ENCODE measurements around the gene LLGL2.
A peak's percentile ranks its signal among the peaks of the same experiment; 100 is the strongest.

DNA sequence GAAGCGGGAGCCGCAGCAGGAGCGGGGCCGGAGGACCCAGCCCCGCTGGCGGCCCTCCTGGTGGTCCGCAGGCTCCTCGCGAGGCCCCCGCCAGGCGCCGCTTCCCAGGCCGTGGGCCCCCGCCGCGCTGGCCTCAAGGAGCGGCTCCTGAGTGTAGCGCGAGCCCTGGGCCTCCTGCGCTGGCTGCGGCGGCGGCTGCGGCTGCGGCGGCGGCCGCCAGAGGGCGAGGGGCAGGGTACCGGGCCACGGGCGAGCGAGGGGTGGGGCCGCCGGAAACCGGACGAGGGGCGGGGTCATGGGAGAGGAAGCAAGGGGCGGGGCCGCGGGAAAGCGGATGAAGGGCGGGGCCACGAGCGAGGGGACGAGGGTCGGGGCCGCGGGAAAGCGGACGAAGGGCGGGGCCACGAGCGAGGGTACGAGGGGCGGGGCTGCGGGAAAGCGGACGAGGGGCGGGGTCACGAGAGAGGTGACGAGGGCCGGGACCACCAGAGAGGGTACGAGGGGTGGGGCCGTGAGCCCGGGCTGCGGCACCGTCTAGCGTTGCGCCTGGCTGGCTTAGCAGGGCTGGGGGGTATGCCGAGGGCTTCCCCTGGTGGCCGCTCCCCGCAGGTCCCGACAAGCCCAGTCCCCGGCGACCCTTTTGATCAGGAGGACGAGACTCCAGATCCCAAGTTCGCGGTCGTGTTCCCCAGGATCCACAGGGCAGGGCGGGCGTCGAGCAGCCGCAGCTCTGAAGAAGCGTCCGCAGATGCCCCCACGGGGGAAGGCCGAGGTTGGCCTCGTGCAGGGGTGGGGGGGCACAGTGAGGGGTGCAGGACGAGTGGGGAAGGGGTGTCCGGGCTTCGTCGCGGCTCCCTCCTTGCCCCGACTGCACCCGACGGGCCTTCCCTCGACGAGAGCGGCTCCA is 63.8 kb downstream of the LLGL2 start:
- TF ChIP-seq, protein P1, sequence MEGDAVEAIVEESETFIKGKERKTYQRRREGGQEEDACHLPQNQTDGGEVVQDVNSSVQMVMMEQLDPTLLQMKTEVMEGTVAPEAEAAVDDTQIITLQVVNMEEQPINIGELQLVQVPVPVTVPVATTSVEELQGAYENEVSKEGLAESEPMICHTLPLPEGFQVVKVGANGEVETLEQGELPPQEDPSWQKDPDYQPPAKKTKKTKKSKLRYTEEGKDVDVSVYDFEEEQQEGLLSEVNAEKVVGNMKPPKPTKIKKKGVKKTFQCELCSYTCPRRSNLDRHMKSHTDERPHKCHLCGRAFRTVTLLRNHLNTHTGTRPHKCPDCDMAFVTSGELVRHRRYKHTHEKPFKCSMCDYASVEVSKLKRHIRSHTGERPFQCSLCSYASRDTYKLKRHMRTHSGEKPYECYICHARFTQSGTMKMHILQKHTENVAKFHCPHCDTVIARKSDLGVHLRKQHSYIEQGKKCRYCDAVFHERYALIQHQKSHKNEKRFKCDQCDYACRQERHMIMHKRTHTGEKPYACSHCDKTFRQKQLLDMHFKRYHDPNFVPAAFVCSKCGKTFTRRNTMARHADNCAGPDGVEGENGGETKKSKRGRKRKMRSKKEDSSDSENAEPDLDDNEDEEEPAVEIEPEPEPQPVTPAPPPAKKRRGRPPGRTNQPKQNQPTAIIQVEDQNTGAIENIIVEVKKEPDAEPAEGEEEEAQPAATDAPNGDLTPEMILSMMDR (IDR thresholded peaks at IDR 0.05): peak in 5 of 7 experiments; percentile 6 to 91 (median 79)
- TF ChIP-seq EP300 (IDR thresholded peaks at IDR 0.05) (no peak), POLR2AphosphoS5 (IDR thresholded peaks at IDR 0.05) (peak; percentile 10 to 72 (median 67))

All from stomach (tissue), 4 donors.